Measurements from ENCODE around the gene SRRM2.

- TF ChIP-seq REST (IDR thresholded peaks at IDR 0.05; ENCODE audit: insufficient read depth in 1 of 2, low read depth in 2 of 2, low read length in 1 of 2) (no peak), CTCF (IDR thresholded peaks at IDR 0.05) (no peak), POLR2AphosphoS5 (IDR thresholded peaks at IDR 0.05; ENCODE audit: low read depth, low read length) (no peak), TCF7L2 (IDR thresholded peaks at IDR 0.05; ENCODE audit: low read depth, low read length) (no peak), SIN3A (IDR thresholded peaks at IDR 0.05; ENCODE audit: borderline replicate concordance, insufficient read depth, low read depth, low read length) (no peak)
Observed at GRCh38 chr16:2779978-2780898, 27.8 kb downstream of the SRRM2 start.

Data from Panc1 (cell line).